Naive thymus-derived CD4-positive, alpha-beta T cell (primary cell): ENCODE data around the gene SUPT20H. TPM values are rescaled to one million over a fixed set of nuclear protein-coding genes. Genes with fewer than 3 reads are reported as not detected.

Experiments
- ATAC-seq: fragments of 150-1000 bp; cut with Tn5 transposase; 2 replicates; pipeline ENCODE4 v1.10.0; 2021; ENCODE audit warnings: mild to moderate bottlenecking, moderate library complexity
- CTCF ChIA-PET: fragments of 350-600 bp; sonication (Branson Sonifier 250); formaldehyde crosslinking; loops from one replicate; lab custom pipeline; 2021; ENCODE audit warnings: antibody characterized with exemption; lab: Charles Lee
- POLR2A ChIA-PET: fragments of 350-600 bp; sonication (Branson Sonifier 250); formaldehyde crosslinking; loops from one replicate; lab custom pipeline; 2021; ENCODE audit warnings: antibody characterized with exemption, inconsistent platforms; lab: Charles Lee
- DNase-seq, 9 donors: peaks; one replicate each; pipeline versions ENCODE4 v3.0.0 to v3.0.0-alpha.2; 2020 to 2022; ENCODE audit warnings: mixed read lengths in 1 of 9
- H3K27ac ChIP-seq: one replicate; pipeline ENCODE4 v1.7.0; 2013; ENCODE audit warnings: mild to moderate bottlenecking, low read depth, low read length, moderate library complexity
- H3K27me3 ChIP-seq, 2 donors: one replicate each; pipeline ENCODE4 v1.7.0; 2013; ENCODE audit warnings: low read length in 2 of 2, mild to moderate bottlenecking in 2 of 2, moderate library complexity in 2 of 2; ENCODE audit not compliant: control insufficient read depth in 2 of 2, insufficient read depth in 2 of 2
- H3K36me3 ChIP-seq, 3 experiments: 1 replicate in 2 of 3; 2 replicates in 1 of 3; pipeline ENCODE4 v1.7.0; 2013; ENCODE audit warnings: low read length in 3 of 3, mild to moderate bottlenecking in 3 of 3, moderate library complexity in 1 of 3; ENCODE audit not compliant: insufficient read depth in 3 of 3, control insufficient read depth in 2 of 3
- H3K4me1 ChIP-seq, 2 donors: one replicate each; pipeline ENCODE4 v1.7.0; 2013; ENCODE audit warnings: low read length in 2 of 2, mild to moderate bottlenecking in 2 of 2, moderate library complexity in 1 of 2; ENCODE audit not compliant: control insufficient read depth in 2 of 2, insufficient read depth in 2 of 2
- H3K4me3 ChIP-seq: 2 replicates; pipeline ENCODE4 v1.7.0; 2013; ENCODE audit warnings: mild to moderate bottlenecking, low read length
- H3K9me3 ChIP-seq, 3 experiments: 1 replicate in 2 of 3; 2 replicates in 1 of 3; pipeline ENCODE4 v1.7.0; 2013; ENCODE audit warnings: low read length in 3 of 3; ENCODE audit not compliant: control insufficient read depth in 2 of 3
- H3K27ac Mint-ChIP-seq, 9 donors: one replicate each; pipeline ENCODE4 v1.8.0; 2020 to 2022; ENCODE audit warnings: mixed read lengths in 9 of 9, mild to moderate bottlenecking in 8 of 9, moderate library complexity in 5 of 9, inconsistent platforms in 2 of 9
- H3K27me3 Mint-ChIP-seq, 5 donors: one replicate each; pipeline ENCODE4 v1.8.0; 2021 to 2022; ENCODE audit warnings: mixed read lengths in 5 of 5, mild to moderate bottlenecking in 1 of 5
- H3K36me3 Mint-ChIP-seq, 5 donors: one replicate each; pipeline ENCODE4 v1.8.0; 2020 to 2022; ENCODE audit warnings: mixed read lengths in 5 of 5, mild to moderate bottlenecking in 3 of 5, inconsistent platforms in 1 of 5
- H3K4me1 Mint-ChIP-seq, 7 donors: one replicate each; pipeline ENCODE4 v1.8.0; 2020 to 2022; ENCODE audit warnings: mixed read lengths in 7 of 7, mild to moderate bottlenecking in 3 of 7, inconsistent platforms in 1 of 7
- H3K4me3 Mint-ChIP-seq, 10 donors: one replicate each; pipeline ENCODE4 v1.8.0; 2020 to 2022; ENCODE audit warnings: mild to moderate bottlenecking in 10 of 10, mixed read lengths in 10 of 10, moderate library complexity in 6 of 10, inconsistent platforms in 2 of 10
- H3K9me3 Mint-ChIP-seq, 11 donors: one replicate each; pipeline ENCODE4 v1.8.0; 2020 to 2022; ENCODE audit warnings: mixed read lengths in 11 of 11, mild to moderate bottlenecking in 4 of 11, inconsistent platforms in 1 of 11, moderate library complexity in 1 of 11
- intact Hi-C, 2 donors: fragments of 100-400 bp; cut with micrococcal nuclease; formaldehyde crosslinking; loops; one replicate each; pipeline ENCODE4 v1.15.1; 2023
- polyA plus RNA-seq, 2 donors: library from polyadenylated mRNA; unstranded; fragments of 300-500 nt; fragmentation: Illumina TruSeq; gene quantifications; one replicate each; pipeline ENCODE4 v1.2.3, GENCODE V29; 2021
- total RNA-seq, 6 experiments: library from RNA in 5 of 6; stranded (reverse) in 5 of 6; gene quantifications; 1 replicate in 5 of 6; 2 replicates in 1 of 6; pipeline ENCODE4 v1.2.3 and lab custom pipeline; 2021 to 2026

The SUPT20H gene
- total and polyA plus RNA-seq, 7 experiments from 2014 or later: 63.0 to 106 (median 75.8) TPM

- peaks cover 12 to 32% (median 25%) of the 10 kb centered on the region in 5 donors for H3K36me3 Mint-ChIP-seq
Measured at GRCh38 chr13:37047032-37047431, 12.5 kb downstream of the SUPT20H start.

GRCh38 chr13:37046062-37046461 lies 13.4 kb downstream of the SUPT20H start:
- H3K4me3 Mint-ChIP-seq: no peak overlapping the region
- H3K36me3 Mint-ChIP-seq: peaks cover 16 to 30% (median 27%) of the 10 kb centered on the region in 5 donors
- intact Hi-C loops: loop anchor here in 1 of 2 donors (2.0 to 5.0 kb wide), 2 partner anchors 15 to 34 kb away; no protein-coding TSS in a partner anchor
- no peaks in the 10 kb centered on the region for H3K27me3 Mint-ChIP-seq
- Histone ChIP-seq H3K4me3 (no peak overlapping the region), H3K4me1 (no peaks in the 10 kb centered on the region), H3K27me3 (no peaks in the 10 kb centered on the region), H3K36me3 (peaks cover 18 to 51% (median 24%) of the 10 kb centered on the region in 3 experiments), H3K27ac (no peak overlapping the region), H3K9me3 (no peaks in the 10 kb centered on the region)
- H3K27ac Mint-ChIP-seq: no peak overlapping the region
- ChIA-PET POLR2A (interaction anchor here (2.9 kb wide), 1 partner anchor 45 kb away, joined by 9 read pairs; the partner anchor contains the start of gene EXOSC8), CTCF (no interaction called here)
- H3K4me1 Mint-ChIP-seq: peaks cover 0 to 22% (median 12%) of the 10 kb centered on the region in 7 donors
- DNase-seq (no peak), ATAC-seq (no peak)
- H3K9me3 Mint-ChIP-seq: no peaks in the 10 kb centered on the region

More at GRCh38 chr13:37047032-37047431, 12.5 kb downstream of the SUPT20H start:
- no peak overlapping the region for H3K4me3 ChIP-seq
- peaks cover 14 to 44% (median 18%) of the 10 kb centered on the region in 3 experiments for H3K36me3 ChIP-seq
- Mint-ChIP-seq H3K27me3 (no peaks in the 10 kb centered on the region), H3K4me1 (peaks cover 3 to 32% (median 21%) of the 10 kb centered on the region in 7 donors), H3K27ac (peak overlapping the region in 1 of 9 donors; percentile 42), H3K4me3 (no peak overlapping the region), H3K9me3 (no peaks in the 10 kb centered on the region)
- ChIA-PET CTCF (no interaction called here), POLR2A (interaction anchor here (2.9 kb wide), 1 partner anchor 46 kb away, joined by 9 read pairs; the partner anchor contains the start of gene EXOSC8)
- intact Hi-C loops: loop anchor here in 1 of 2 donors (2.0 to 5.0 kb wide), 2 partner anchors 16 to 35 kb away; no protein-coding TSS in a partner anchor
- no peaks in the 10 kb centered on the region for H3K27me3 ChIP-seq
- H3K9me3 ChIP-seq: no peaks in the 10 kb centered on the region
- peaks cover 0 to 3% of the 10 kb centered on the region in 2 donors for H3K4me1 ChIP-seq
- ATAC-seq: no peak
- no peak overlapping the region for H3K27ac ChIP-seq
- no peak for DNase-seq

DNA sequence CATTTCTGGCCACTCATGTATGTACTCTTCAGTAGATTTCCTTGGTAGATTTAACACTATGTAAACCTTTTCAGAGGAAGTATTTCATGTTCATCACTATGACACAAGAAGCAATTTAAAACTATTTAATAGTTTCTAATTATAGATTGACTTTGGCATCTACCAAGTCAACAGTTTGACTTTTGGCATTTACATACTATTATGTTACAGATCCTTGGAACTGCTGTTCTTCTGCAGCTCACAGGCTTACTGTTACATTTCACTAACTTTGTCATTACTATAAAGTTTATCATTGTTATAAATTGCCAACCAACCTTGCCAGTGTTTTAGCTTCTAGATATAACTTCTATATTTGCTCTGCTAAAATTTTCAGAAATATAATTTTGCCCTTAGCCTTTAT lies 18.7 kb downstream of the SUPT20H start:
- peaks cover 20 to 44% (median 29%) of the 10 kb centered on the region in 5 donors for H3K36me3 Mint-ChIP-seq
- intact Hi-C loops: no loop called here
- ATAC-seq (no peak), DNase-seq (no peak)
- H3K27ac Mint-ChIP-seq: no peak overlapping the region
- H3K27ac ChIP-seq: no peak overlapping the region
- no peaks in the 10 kb centered on the region for H3K27me3 Mint-ChIP-seq
- no peaks in the 10 kb centered on the region for H3K27me3 ChIP-seq
- H3K4me3 Mint-ChIP-seq: no peak overlapping the region
- H3K9me3 Mint-ChIP-seq: no peaks in the 10 kb centered on the region
- no peaks in the 10 kb centered on the region for H3K4me1 ChIP-seq
- POLR2A ChIA-PET: interaction anchor here (1.1 kb wide), 1 partner anchor 18 kb away, joined by 3 read pairs; the partner anchor contains the start of gene SUPT20H
- H3K4me1 Mint-ChIP-seq: peaks cover 0 to 16% (median 3%) of the 10 kb centered on the region in 7 donors
- no peak overlapping the region for H3K4me3 ChIP-seq
- H3K36me3 ChIP-seq: peaks cover 18 to 68% (median 40%) of the 10 kb centered on the region in 3 experiments
- H3K9me3 ChIP-seq: no peaks in the 10 kb centered on the region
- CTCF ChIA-PET: no interaction called here

DNA sequence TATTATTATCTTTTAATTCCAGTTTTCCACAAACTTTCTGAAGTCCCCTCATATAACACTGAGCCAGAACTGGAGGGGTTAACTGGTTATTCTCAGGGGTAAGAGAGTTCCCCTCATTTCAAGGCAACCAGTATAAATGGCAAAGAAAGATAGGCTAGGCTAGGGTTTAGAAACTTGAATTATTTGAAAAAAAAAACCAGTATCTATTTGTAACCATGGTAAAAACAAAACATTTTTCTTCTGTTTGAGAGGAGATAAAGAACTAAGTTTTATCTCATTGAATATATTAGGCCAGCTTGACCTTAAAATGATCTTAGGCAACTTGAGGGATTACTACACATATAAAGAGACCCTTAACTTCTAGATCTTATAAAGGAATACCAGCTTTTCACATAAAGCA lies 19.6 kb downstream of the SUPT20H start:
- H3K27ac Mint-ChIP-seq: no peak overlapping the region
- CTCF ChIA-PET: no interaction called here
- POLR2A ChIA-PET: interaction anchor here (0.8 to 1.1 kb wide), 2 partner anchors 19 kb away, joined by 3 read pairs; partner anchors contain the start of gene SUPT20H

GRCh38 chr13:37037241-37037640 lies 22.2 kb downstream of the SUPT20H start:
- no peaks in the 10 kb centered on the region for H3K27me3 ChIP-seq
- Mint-ChIP-seq H3K9me3 (no peaks in the 10 kb centered on the region), H3K27ac (no peak overlapping the region), H3K4me1 (peaks cover 0 to 10% (median 2%) of the 10 kb centered on the region in 7 donors), H3K36me3 (peaks cover 10 to 52% (median 30%) of the 10 kb centered on the region in 5 donors), H3K27me3 (no peaks in the 10 kb centered on the region), H3K4me3 (no peak overlapping the region)
- H3K9me3 ChIP-seq: no peaks in the 10 kb centered on the region
- CTCF ChIA-PET: no interaction called here
- ATAC-seq: no peak
- H3K4me1 ChIP-seq: no peaks in the 10 kb centered on the region
- peaks cover 6 to 71% (median 28%) of the 10 kb centered on the region in 3 experiments for H3K36me3 ChIP-seq
- no peak for DNase-seq
- H3K4me3 ChIP-seq: no peak overlapping the region
- POLR2A ChIA-PET: no interaction called here
- intact Hi-C loops: no loop called here
- H3K27ac ChIP-seq: no peak overlapping the region

More for the DNA sequence above, 19.6 kb downstream of the SUPT20H start:
- Histone ChIP-seq H3K9me3 (no peaks in the 10 kb centered on the region), H3K36me3 (peaks cover 18 to 74% (median 40%) of the 10 kb centered on the region in 3 experiments), H3K4me1 (no peaks in the 10 kb centered on the region), H3K27ac (no peak overlapping the region), H3K4me3 (no peak overlapping the region), H3K27me3 (no peaks in the 10 kb centered on the region)
- Mint-ChIP-seq H3K9me3 (no peaks in the 10 kb centered on the region), H3K27me3 (no peaks in the 10 kb centered on the region), H3K4me3 (no peak overlapping the region), H3K36me3 (peaks cover 20 to 50% (median 27%) of the 10 kb centered on the region in 5 donors), H3K4me1 (peaks cover 0 to 20% (median 3%) of the 10 kb centered on the region in 7 donors)
- intact Hi-C loops: no loop called here
- DNase-seq (no peak), ATAC-seq (no peak)

GRCh38 chr13:37029617-37030016 lies 29.9 kb downstream of the SUPT20H start:
- Histone ChIP-seq H3K27ac (no peak overlapping the region), H3K4me1 (no peaks in the 10 kb centered on the region), H3K36me3 (peaks cover 4 to 63% (median 12%) of the 10 kb centered on the region in 3 experiments), H3K27me3 (no peaks in the 10 kb centered on the region), H3K4me3 (no peak overlapping the region), H3K9me3 (no peaks in the 10 kb centered on the region)
- Mint-ChIP-seq H3K9me3 (no peaks in the 10 kb centered on the region), H3K4me1 (peaks cover 0 to 7% (median 0%) of the 10 kb centered on the region in 7 donors), H3K36me3 (peaks cover 4 to 33% (median 10%) of the 10 kb centered on the region in 5 donors), H3K27me3 (no peaks in the 10 kb centered on the region), H3K27ac (peak overlapping the region in 1 of 9 donors; percentile 17), H3K4me3 (no peak overlapping the region)
- ChIA-PET POLR2A (interaction anchor here (0.7 kb wide), 1 partner anchor 46 kb away, joined by 3 read pairs; no protein-coding TSS in a partner anchor), CTCF (no interaction called here)
- DNase-seq: no peak
- ATAC-seq: no peak
- intact Hi-C loops: loop anchor here in 1 of 2 donors (2.0 kb wide), 1 partner anchor 17 kb away; no protein-coding TSS in a partner anchor
